HFFc6 (cell line): ENCODE measurements around the gene ZCCHC14. TPM values are rescaled to one million over a fixed set of nuclear protein-coding genes. Genes with fewer than 3 reads are reported as not detected.
"Not testable (repeated sequence)": the region's sequence is repeated elsewhere in the genome, so short reads cannot be mapped to it uniquely, and the experiment has no call there.

Experiments used
- DNase-seq: peaks from one replicate; pipeline ENCODE4 v3.0.0-alpha.2; 2018
- H3K27ac Mint-ChIP-seq: 2 replicates; pipeline ENCODE4 v1.8.0; 2020; ENCODE audit warnings: mild to moderate bottlenecking, mixed read lengths
- H3K27me3 Mint-ChIP-seq: 2 replicates; pipeline ENCODE4 v1.8.0; 2021; ENCODE audit warnings: mild to moderate bottlenecking, moderate library complexity, mixed read lengths; ENCODE audit not compliant: insufficient read depth
- H3K36me3 Mint-ChIP-seq: 2 replicates; pipeline ENCODE4 v1.8.0; 2021; ENCODE audit warnings: low read depth, mixed read lengths
- H3K4me1 Mint-ChIP-seq: 2 replicates; pipeline ENCODE4 v1.8.0; 2020; ENCODE audit warnings: low read depth, mixed read lengths
- H3K4me3 Mint-ChIP-seq: 2 replicates; pipeline ENCODE4 v1.8.0; 2020; ENCODE audit warnings: mild to moderate bottlenecking, moderate library complexity, mixed read lengths
- H3K9me3 Mint-ChIP-seq: 2 replicates; pipeline ENCODE4 v1.8.0; 2020; ENCODE audit warnings: mild to moderate bottlenecking, mixed read lengths
- CTCF ChIP-seq: fragments of 200-600 bp; sonication (generic); IDR thresholded peaks from 2 replicates; pipeline ENCODE4 v1.5.0; 2021; ENCODE audit warnings: antibody characterized with exemption, mild to moderate bottlenecking
- total RNA-seq, 6 experiments: library from RNA; stranded (reverse); fragmentation: NEBNext Ultra II Directional; extraction: Animal tissue kit (Norgen Biotek cat#: 25700); gene quantifications; 2 replicates in 1 of 6; 3 replicates in 5 of 6; pipeline ENCODE4 v1.2.3, GENCODE V29; 2021

The ZCCHC14 gene
- total RNA-seq, 6 experiments from 2014 or later: 10.6 to 13.7 (median 13.3) TPM

GRCh38 chr16:87382023-87382785 is 110.6 kb downstream of the ZCCHC14 start:
- Mint-ChIP-seq H3K27ac (peak overlapping the region; percentile 71), H3K4me1 (peaks cover 35% of the 10 kb centered on the region), H3K4me3 (peak overlapping the region; percentile 92), H3K36me3 (no peaks in the 10 kb centered on the region; the same call in 1 of the 2 replicates), H3K9me3 (no peaks in the 10 kb centered on the region), H3K27me3 (peaks cover 3% of the 10 kb centered on the region)
- DNase-seq: no peak
- no peak for TF ChIP-seq CTCF

- peak overlapping the region; percentile 85 for H3K27ac Mint-ChIP-seq
- DNase-seq: peak; percentile 28
- H3K27me3 Mint-ChIP-seq: peaks cover 3% of the 10 kb centered on the region
- no peaks in the 10 kb centered on the region; the same call in 1 of the 2 replicates for H3K36me3 Mint-ChIP-seq
- peaks cover 43% of the 10 kb centered on the region for H3K4me1 Mint-ChIP-seq
- no peaks in the 10 kb centered on the region for H3K9me3 Mint-ChIP-seq
- TF ChIP-seq CTCF: 0 out of 2 replicates have a peak, but pooled peaks have one; percentile 19
- H3K4me3 Mint-ChIP-seq: peak overlapping the region; percentile 92
Measured at GRCh38 chr16:87380881-87381280, 111.9 kb downstream of the ZCCHC14 start.

GRCh38 chr16:87380403-87380802 is 112.4 kb downstream of the ZCCHC14 start:
- peak overlapping the region; percentile 92; the same call in 1 of the 2 replicates for H3K4me3 Mint-ChIP-seq
- no peaks in the 10 kb centered on the region for H3K9me3 Mint-ChIP-seq
- no peak for TF ChIP-seq CTCF
- DNase-seq: no peak
- peak overlapping the region; percentile 85; the same call in 1 of the 2 replicates for H3K27ac Mint-ChIP-seq
- H3K36me3 Mint-ChIP-seq: no peaks in the 10 kb centered on the region; the same call in 1 of the 2 replicates
- peaks cover 48% of the 10 kb centered on the region for H3K4me1 Mint-ChIP-seq
- H3K27me3 Mint-ChIP-seq: peaks cover 3% of the 10 kb centered on the region

- H3K36me3 Mint-ChIP-seq, H3K27me3 Mint-ChIP-seq, H3K9me3 Mint-ChIP-seq, DNase-seq, H3K4me3 Mint-ChIP-seq: not testable (repeated sequence)
- H3K27ac Mint-ChIP-seq: peak overlapping the region; percentile 17; the same call in 1 of the 2 replicates
- H3K4me1 Mint-ChIP-seq: peaks cover 49% of the 10 kb centered on the region
Measured at GRCh38 chr16:87379312-87379752, 113.5 kb downstream of the ZCCHC14 start.

- peaks cover 37% of the 10 kb centered on the region for H3K4me1 Mint-ChIP-seq
- no peaks in the 10 kb centered on the region for H3K9me3 Mint-ChIP-seq
- no peak for TF ChIP-seq CTCF
- no peaks in the 10 kb centered on the region; the same call in 1 of the 2 replicates for H3K36me3 Mint-ChIP-seq
- H3K27ac Mint-ChIP-seq: peak overlapping the region; percentile 79
- H3K27me3 Mint-ChIP-seq: no peaks in the 10 kb centered on the region
- DNase-seq: no peak
- no peak overlapping the region for H3K4me3 Mint-ChIP-seq
Measured at GRCh38 chr16:87376660-87377059, 116.2 kb downstream of the ZCCHC14 start.
